ENCODE results near the gene NRG4. TPM values are rescaled to one million over a fixed set of nuclear protein-coding genes. Genes with fewer than 3 reads are reported as not detected.
"Not testable (repeated sequence)": the region's sequence is repeated elsewhere in the genome, so short reads cannot be mapped to it uniquely, and the experiment has no call there.

NRG4 gene
- not detected for total RNA-seq

GRCh38 chr15:76011627-76012551 is at the start of gene NRG4:
Gene NRG4, minus strand, starts transcription at chr15:76012424. Its CDS starts 1,194 bp downstream, at chr15:76011230.
- ChIA-PET CTCF (interaction anchor here (0.5 to 1.0 kb wide), 2 partner anchors 31 to 104 kb away, joined by 3 read pairs; no protein-coding TSS in a partner anchor), POLR2A (no interaction called here)
- H3K9me3 Mint-ChIP-seq (ENCODE audit: low read depth) = peaks cover 6% of the 10 kb centered on the region
- no peak within 1 kb of the TSS for H3K4me3 Mint-ChIP-seq
- H3K4me1 Mint-ChIP-seq = peaks cover 6% of the 10 kb centered on the region
- intact Hi-C loops (cut with DNase I, micrococcal nuclease) = no loop called here
- no peak for ATAC-seq
- DNase-seq = no peak
- H3K27me3 Mint-ChIP-seq = peaks cover 27% of the 10 kb centered on the region
- H3K36me3 Mint-ChIP-seq (ENCODE audit: low read depth) = peaks cover 4% of the 10 kb centered on the region
- no peak within 1 kb of the TSS for H3K27ac Mint-ChIP-seq

GRCh38 chr15:76061700-76062099 is 49.5 kb upstream of the NRG4 start:
- intact Hi-C loops (cut with DNase I, micrococcal nuclease) = no loop called here
- CTCF ChIA-PET = interaction anchor here (1.0 to 11.1 kb wide), 5 partner anchors 73 to 124 kb away, joined by 3 to 168 read pairs (median 3); no protein-coding TSS in a partner anchor
- POLR2A ChIA-PET = no interaction called here

GRCh38 chr15:76060118-76060989 is 48.1 kb upstream of the NRG4 start:
- H3K27ac Mint-ChIP-seq = no peak overlapping the region
- peaks cover 52% of the 10 kb centered on the region for H3K27me3 Mint-ChIP-seq
- POLR2A ChIA-PET = interaction anchor here (0.6 to 0.7 kb wide), 2 partner anchors 12 to 224 kb away, joined by 3 to 5 read pairs; no protein-coding TSS in a partner anchor
- peak overlapping the region; percentile 34 for H3K4me3 Mint-ChIP-seq
- intact Hi-C loops (cut with DNase I, micrococcal nuclease) = no loop called here
- H3K4me1 Mint-ChIP-seq = peaks cover 28% of the 10 kb centered on the region
- CTCF ChIA-PET = interaction anchor here (0.6 to 11.1 kb wide), 9 partner anchors 80 to 1408 kb away, joined by 3 to 168 read pairs (median 3); no protein-coding TSS in a partner anchor
- DNase-seq (peak; percentile 57), ATAC-seq (peak; percentile 21)
- no peaks in the 10 kb centered on the region for H3K9me3 Mint-ChIP-seq (ENCODE audit: low read depth)
- H3K36me3 Mint-ChIP-seq (ENCODE audit: low read depth) = no peaks in the 10 kb centered on the region

More at GRCh38 chr15:76061700-76062099, 49.5 kb upstream of the NRG4 start:
- ATAC-seq (no peak), DNase-seq (no peak)
- no peaks in the 10 kb centered on the region for H3K9me3 Mint-ChIP-seq (ENCODE audit: low read depth)
- H3K27ac Mint-ChIP-seq = no peak overlapping the region
- H3K27me3 Mint-ChIP-seq = peaks cover 56% of the 10 kb centered on the region
- peaks cover 30% of the 10 kb centered on the region for H3K4me1 Mint-ChIP-seq
- no peak overlapping the region for H3K4me3 Mint-ChIP-seq
- no peaks in the 10 kb centered on the region for H3K36me3 Mint-ChIP-seq (ENCODE audit: low read depth)

GRCh38 chr15:76059320-76060117 is 47.3 kb upstream of the NRG4 start, which contains the start of gene TMEM266:
Gene TMEM266, plus strand, starts transcription at chr15:76059985. Its CDS starts 74,279 bp downstream, at chr15:76134264.
- POLR2A ChIA-PET = interaction anchor here (0.6 to 0.7 kb wide), 2 partner anchors 11 to 223 kb away, joined by 3 to 5 read pairs; no protein-coding TSS in a partner anchor
- peak; percentile 55 for DNase-seq
- Mint-ChIP-seq H3K36me3 (ENCODE audit: low read depth) (no peaks in the 10 kb centered on the region), H3K27me3 (peaks cover 46% of the 10 kb centered on the region), H3K27ac (no peak within 1 kb of the TSS), H3K4me1 (peaks cover 23% of the 10 kb centered on the region), H3K9me3 (ENCODE audit: low read depth) (no peaks in the 10 kb centered on the region), H3K4me3 (peak within 1 kb of the TSS; percentile 59)
- CTCF ChIA-PET = interaction anchor here (0.6 to 11.1 kb wide), 14 partner anchors 10 to 125 kb away, joined by 3 to 168 read pairs (median 4); no protein-coding TSS in a partner anchor
- peak; percentile 40 for ATAC-seq
- intact Hi-C loops (cut with DNase I, micrococcal nuclease) = loop anchor here (5.0 kb wide), 3 partner anchors 93 to 332 kb away; no protein-coding TSS in a partner anchor

GRCh38 chr15:76058714-76059319 is 46.6 kb upstream of the NRG4 start:
- peak; percentile 61 for DNase-seq
- intact Hi-C loops (cut with DNase I, micrococcal nuclease) = loop anchor here (5.0 kb wide), 3 partner anchors 93 to 332 kb away; no protein-coding TSS in a partner anchor
- ChIA-PET POLR2A (no interaction called here), CTCF (interaction anchor here (0.6 to 11.1 kb wide), 16 partner anchors 11 to 939 kb away, joined by 3 to 168 read pairs (median 4); no protein-coding TSS in a partner anchor)
- peak; percentile 48 for ATAC-seq
- Mint-ChIP-seq H3K4me1 (peaks cover 23% of the 10 kb centered on the region), H3K36me3 (ENCODE audit: low read depth) (no peaks in the 10 kb centered on the region), H3K27me3 (peaks cover 43% of the 10 kb centered on the region), H3K4me3 (peak overlapping the region; percentile 59), H3K9me3 (ENCODE audit: low read depth) (no peaks in the 10 kb centered on the region), H3K27ac (no peak overlapping the region)

- no peaks in the 10 kb centered on the region for H3K36me3 Mint-ChIP-seq (ENCODE audit: low read depth)
- no peak overlapping the region for H3K4me3 Mint-ChIP-seq
- ATAC-seq (peak; percentile 55), DNase-seq (peak; percentile 62)
- ChIA-PET POLR2A (no interaction called here), CTCF (interaction anchor here (0.7 to 11.1 kb wide), 27 partner anchors 8 to 1153 kb away, joined by 3 to 168 read pairs (median 4); no protein-coding TSS in a partner anchor)
- no peak overlapping the region for H3K27ac Mint-ChIP-seq
- H3K27me3 Mint-ChIP-seq = peaks cover 34% of the 10 kb centered on the region
- H3K9me3 Mint-ChIP-seq (ENCODE audit: low read depth) = no peaks in the 10 kb centered on the region
- intact Hi-C loops (cut with DNase I, micrococcal nuclease) = loop anchor here (1.0 to 5.0 kb wide), 5 partner anchors 82 to 330 kb away; no protein-coding TSS in a partner anchor
- H3K4me1 Mint-ChIP-seq = peaks cover 23% of the 10 kb centered on the region
These were observed 45.2 kb upstream of the NRG4 start for GRCh38 chr15:76057332-76058000.

GRCh38 chr15:76056931-76057330 is 44.7 kb upstream of the NRG4 start:
- H3K27me3 Mint-ChIP-seq = peaks cover 31% of the 10 kb centered on the region
- DNase-seq (no peak), ATAC-seq (peak; percentile 36)
- no peak overlapping the region for H3K27ac Mint-ChIP-seq
- H3K36me3 Mint-ChIP-seq (ENCODE audit: low read depth) = no peaks in the 10 kb centered on the region
- H3K4me1 Mint-ChIP-seq = peaks cover 23% of the 10 kb centered on the region
- ChIA-PET POLR2A (no interaction called here), CTCF (interaction anchor here (0.5 to 11.1 kb wide), 17 partner anchors 9 to 196 kb away, joined by 3 to 168 read pairs (median 4); no protein-coding TSS in a partner anchor)
- intact Hi-C loops (cut with DNase I, micrococcal nuclease) = loop anchor here (1.0 to 5.0 kb wide), 5 partner anchors 82 to 330 kb away; no protein-coding TSS in a partner anchor
- H3K4me3 Mint-ChIP-seq = no peak overlapping the region
- no peaks in the 10 kb centered on the region for H3K9me3 Mint-ChIP-seq (ENCODE audit: low read depth)

GRCh38 chr15:76054201-76054600 is 42.0 kb upstream of the NRG4 start:
- H3K4me3 Mint-ChIP-seq; CTCF ChIA-PET; H3K36me3 Mint-ChIP-seq (ENCODE audit: low read depth); H3K9me3 Mint-ChIP-seq (ENCODE audit: low read depth); H3K27ac Mint-ChIP-seq; DNase-seq; ATAC-seq; intact Hi-C loops (cut with DNase I, micrococcal nuclease): not testable (repeated sequence)
- POLR2A ChIA-PET = interaction anchor here (0.6 kb wide), 1 partner anchor 240 kb away, joined by 3 read pairs; no protein-coding TSS in a partner anchor
- peaks cover 21% of the 10 kb centered on the region for H3K27me3 Mint-ChIP-seq
- peaks cover 23% of the 10 kb centered on the region for H3K4me1 Mint-ChIP-seq

GRCh38 chr15:76038512-76038911 is 26.3 kb upstream of the NRG4 start:
- DNase-seq (no peak), ATAC-seq (no peak)
- CTCF ChIA-PET = interaction anchor here (1.0 to 1.4 kb wide), 2 partner anchors 19 to 101 kb away, joined by 3 to 4 read pairs; no protein-coding TSS in a partner anchor
- intact Hi-C loops (cut with DNase I, micrococcal nuclease) = no loop called here
- H3K27me3 Mint-ChIP-seq = peaks cover 28% of the 10 kb centered on the region
- POLR2A ChIA-PET = no interaction called here
- H3K36me3 Mint-ChIP-seq (ENCODE audit: low read depth) = peaks cover 6% of the 10 kb centered on the region
- H3K4me3 Mint-ChIP-seq = no peak overlapping the region
- H3K27ac Mint-ChIP-seq = no peak overlapping the region
- no peaks in the 10 kb centered on the region for H3K4me1 Mint-ChIP-seq
- peaks cover 21% of the 10 kb centered on the region for H3K9me3 Mint-ChIP-seq (ENCODE audit: low read depth)

Measured in activated CD4-positive, alpha-beta T cell treated with anti-CD3 and anti-CD28 coated beads for 36 hours (primary cell).